Activated T-cell treated with anti-CD3 and anti-CD28 coated beads, Interleukin-2, amount 50 U/mL, for 72 hours (primary cell): ENCODE results near the gene AGXT2. TPM values are rescaled to one million over a fixed set of nuclear protein-coding genes. Genes with fewer than 3 reads are reported as not detected.
"Not testable (repeated sequence)": the region's sequence is repeated elsewhere in the genome, so short reads cannot be mapped to it uniquely, and the experiment has no call there.

Source experiments
- ATAC-seq, 2 donors: fragments of 150-1000 bp; cut with Tn5 transposase; replicated peaks in 1 of 2; 2 replicates each; pipeline ENCODE4 v1.10.0; 2021; ENCODE audit warnings: moderate library complexity in 2 of 2, mild to moderate bottlenecking in 1 of 2
- DNase-seq, 2 donors: peaks; one replicate each; pipeline ENCODE4 v3.0.0; 2021 to 2022; ENCODE audit warnings: mixed read lengths in 1 of 2
- H3K27ac Mint-ChIP-seq: one replicate; pipeline ENCODE4 v1.8.0; 2022; ENCODE audit warnings: mild to moderate bottlenecking, moderate library complexity, mixed read lengths
- H3K27me3 Mint-ChIP-seq: one replicate; pipeline ENCODE4 v1.8.0; 2022; ENCODE audit warnings: low read depth, mixed read lengths
- H3K36me3 Mint-ChIP-seq, 2 donors: one replicate each; pipeline ENCODE4 v1.8.0; 2022; ENCODE audit warnings: mixed read lengths in 2 of 2, mild to moderate bottlenecking in 1 of 2; ENCODE audit not compliant: insufficient read depth in 2 of 2
- H3K4me1 Mint-ChIP-seq: one replicate; pipeline ENCODE4 v1.8.0; 2022; ENCODE audit warnings: low read depth, mixed read lengths
- H3K4me3 Mint-ChIP-seq, 2 donors: one replicate each; pipeline ENCODE4 v1.8.0; 2022; ENCODE audit warnings: mild to moderate bottlenecking in 2 of 2, mixed read lengths in 2 of 2, moderate library complexity in 2 of 2
- H3K9me3 Mint-ChIP-seq, 2 donors: one replicate each; pipeline ENCODE4 v1.8.0; 2022; ENCODE audit warnings: mixed read lengths in 2 of 2
- total RNA-seq, 2 donors: library from RNA; stranded (reverse); gene quantifications; one replicate each; pipeline ENCODE4 v1.2.3, GENCODE V29; 2022

Gene AGXT2
- total RNA-seq, 2 donors from 2014 or later = not detected

GRCh38 chr5:34998058-34998789 lies 49.5 kb downstream of the AGXT2 start:
- ATAC-seq (no peak), DNase-seq (no peak)
- Mint-ChIP-seq H3K9me3 (no peaks in the 10 kb centered on the region), H3K4me3 (no peak overlapping the region), H3K27me3 (peaks cover 46% of the 10 kb centered on the region), H3K27ac (no peak overlapping the region), H3K36me3 (no peaks in the 10 kb centered on the region), H3K4me1 (no peaks in the 10 kb centered on the region)

GRCh38 chr5:34996261-34996660 lies 51.5 kb downstream of the AGXT2 start:
- no peak overlapping the region for H3K4me3 Mint-ChIP-seq
- ATAC-seq = no peak

GRCh38 chr5:34993951-34994350 lies 53.8 kb downstream of the AGXT2 start:
- no peaks in the 10 kb centered on the region for H3K4me1 Mint-ChIP-seq
- no peaks in the 10 kb centered on the region for H3K9me3 Mint-ChIP-seq
- no peak overlapping the region for H3K27ac Mint-ChIP-seq
- no peak overlapping the region for H3K4me3 Mint-ChIP-seq
- H3K36me3 Mint-ChIP-seq = no peaks in the 10 kb centered on the region
- DNase-seq (no peak), ATAC-seq (no peak)
- peaks cover 34% of the 10 kb centered on the region for H3K27me3 Mint-ChIP-seq

More at GRCh38 chr5:34996261-34996660, 51.5 kb downstream of the AGXT2 start:
- no peaks in the 10 kb centered on the region for H3K9me3 Mint-ChIP-seq
- H3K27me3 Mint-ChIP-seq = peaks cover 36% of the 10 kb centered on the region
- H3K4me1 Mint-ChIP-seq = no peaks in the 10 kb centered on the region
- no peak overlapping the region for H3K27ac Mint-ChIP-seq
- H3K36me3 Mint-ChIP-seq = no peaks in the 10 kb centered on the region
- no peak for DNase-seq

GRCh38 chr5:34991486-34992238 lies 56.1 kb downstream of the AGXT2 start:
- H3K4me3 Mint-ChIP-seq = no peak overlapping the region
- H3K27ac Mint-ChIP-seq = no peak overlapping the region
- peaks cover 6 to 10% of the 10 kb centered on the region in 2 donors for H3K36me3 Mint-ChIP-seq
- no peak for ATAC-seq
- H3K9me3 Mint-ChIP-seq = peaks cover 2 to 8% of the 10 kb centered on the region in 2 donors
- H3K4me1 Mint-ChIP-seq = no peaks in the 10 kb centered on the region
- H3K27me3 Mint-ChIP-seq = peaks cover 49% of the 10 kb centered on the region
- no peak for DNase-seq

- H3K4me3 Mint-ChIP-seq = no peak overlapping the region
- peaks cover 30% of the 10 kb centered on the region for H3K27me3 Mint-ChIP-seq
- ATAC-seq = no peak
- H3K4me1 Mint-ChIP-seq = no peaks in the 10 kb centered on the region
- peaks cover 7 to 13% of the 10 kb centered on the region in 2 donors for H3K9me3 Mint-ChIP-seq
- peaks cover 9 to 17% of the 10 kb centered on the region in 2 donors for H3K36me3 Mint-ChIP-seq
- H3K27ac Mint-ChIP-seq = no peak overlapping the region
- no peak for DNase-seq
Measured at GRCh38 chr5:34986965-34987364, 60.8 kb downstream of the AGXT2 start.

GRCh38 chr5:34982823-34983222 lies 64.9 kb downstream of the AGXT2 start:
- H3K27ac Mint-ChIP-seq = no peak overlapping the region
- peaks cover 7 to 13% of the 10 kb centered on the region in 2 donors for H3K9me3 Mint-ChIP-seq
- H3K4me1 Mint-ChIP-seq = no peaks in the 10 kb centered on the region
- ATAC-seq (no peak), DNase-seq (no peak)
- peaks cover 14% of the 10 kb centered on the region for H3K27me3 Mint-ChIP-seq
- H3K36me3 Mint-ChIP-seq = peaks cover 9 to 18% of the 10 kb centered on the region in 2 donors
- no peak overlapping the region for H3K4me3 Mint-ChIP-seq

GRCh38 chr5:34978681-34979080 lies 69.1 kb downstream of the AGXT2 start:
- Mint-ChIP-seq H3K27me3 (peaks cover 10% of the 10 kb centered on the region), H3K27ac (no peak overlapping the region), H3K4me1 (no peaks in the 10 kb centered on the region), H3K9me3 (peaks cover 2 to 3% of the 10 kb centered on the region in 2 donors), H3K4me3 (no peak overlapping the region), H3K36me3 (peaks cover 0 to 3% of the 10 kb centered on the region in 2 donors)
- ATAC-seq (no peak), DNase-seq (no peak)

GRCh38 chr5:34977934-34978613 lies 69.7 kb downstream of the AGXT2 start:
- Mint-ChIP-seq H3K36me3 (peaks cover 0 to 3% of the 10 kb centered on the region in 2 donors), H3K27ac (no peak overlapping the region), H3K4me1 (no peaks in the 10 kb centered on the region), H3K9me3 (peaks cover 2 to 3% of the 10 kb centered on the region in 2 donors), H3K27me3 (peaks cover 10% of the 10 kb centered on the region), H3K4me3 (no peak overlapping the region)
- ATAC-seq = no peak
- DNase-seq = no peak

- Mint-ChIP-seq H3K4me1 (no peaks in the 10 kb centered on the region), H3K9me3 (no peaks in the 10 kb centered on the region), H3K27ac (no peak overlapping the region), H3K27me3 (peaks cover 10% of the 10 kb centered on the region), H3K4me3 (no peak overlapping the region), H3K36me3 (no peaks in the 10 kb centered on the region)
- DNase-seq = no peak
- ATAC-seq = no peak
Measured at GRCh38 chr5:34976347-34976746, 71.4 kb downstream of the AGXT2 start.

- H3K9me3 Mint-ChIP-seq, H3K4me1 Mint-ChIP-seq, DNase-seq, H3K27ac Mint-ChIP-seq, H3K36me3 Mint-ChIP-seq, H3K4me3 Mint-ChIP-seq, ATAC-seq: not testable (repeated sequence)
- peaks cover 10% of the 10 kb centered on the region for H3K27me3 Mint-ChIP-seq
Measured at GRCh38 chr5:34971655-34972054, 76.1 kb downstream of the AGXT2 start.

GRCh38 chr5:34970552-34970951 lies 77.2 kb downstream of the AGXT2 start:
- no peak overlapping the region for H3K27ac Mint-ChIP-seq
- H3K9me3 Mint-ChIP-seq = peaks cover 4 to 7% of the 10 kb centered on the region in 2 donors
- H3K4me3 Mint-ChIP-seq = no peak overlapping the region
- no peaks in the 10 kb centered on the region for H3K4me1 Mint-ChIP-seq
- DNase-seq (no peak), ATAC-seq (no peak)
- H3K27me3 Mint-ChIP-seq = peaks cover 6% of the 10 kb centered on the region
- H3K36me3 Mint-ChIP-seq = peaks cover 6 to 17% of the 10 kb centered on the region in 2 donors

- DNase-seq (no peak), ATAC-seq (no peak)
- Mint-ChIP-seq H3K27me3 (no peaks in the 10 kb centered on the region), H3K4me3 (no peak overlapping the region), H3K27ac (peak overlapping the region; percentile 70), H3K36me3 (peaks cover 6 to 17% of the 10 kb centered on the region in 2 donors), H3K9me3 (peaks cover 5 to 7% of the 10 kb centered on the region in 2 donors), H3K4me1 (no peaks in the 10 kb centered on the region)
Measured at GRCh38 chr5:34968258-34968657, 79.5 kb downstream of the AGXT2 start.

GRCh38 chr5:34967540-34967939 lies 80.2 kb downstream of the AGXT2 start:
- Mint-ChIP-seq H3K27me3 (no peaks in the 10 kb centered on the region), H3K4me3 (no peak overlapping the region), H3K36me3 (peaks cover 6 to 17% of the 10 kb centered on the region in 2 donors), H3K27ac (no peak overlapping the region), H3K4me1 (no peaks in the 10 kb centered on the region), H3K9me3 (peaks cover 5 to 7% of the 10 kb centered on the region in 2 donors)
- no peak for ATAC-seq
- DNase-seq = no peak
